Activated CD8-positive, alpha-beta T cell treated with anti-CD3 and anti-CD28 coated beads for 36 hours (primary cell): ENCODE results near the gene NRN1L. TPM values are rescaled to one million over a fixed set of nuclear protein-coding genes. Genes with fewer than 3 reads are reported as not detected.

Source experiments
- ATAC-seq: fragments of 200-7000 bp; cut with Tn5 transposase; one replicate; pipeline ENCODE4 v1.10.0; 2021; ENCODE audit warnings: mild to moderate bottlenecking, moderate library complexity
- CTCF ChIA-PET: fragments of 350-600 bp; sonication (Branson Sonifier 250); formaldehyde crosslinking; loops from one replicate; lab custom pipeline; 2021; ENCODE audit warnings: antibody characterized with exemption; lab: Charles Lee
- POLR2A ChIA-PET: fragments of 350-600 bp; sonication (Branson Sonifier 250); formaldehyde crosslinking; loops from one replicate; lab custom pipeline; 2021; ENCODE audit warnings: antibody characterized with exemption; lab: Charles Lee
- DNase-seq: peaks from one replicate; pipeline ENCODE4 v3.0.0-alpha.2; 2020
- H3K27ac Mint-ChIP-seq: one replicate; pipeline ENCODE4 v1.8.0; 2021; ENCODE audit warnings: mild to moderate bottlenecking, mixed read lengths
- H3K27me3 Mint-ChIP-seq: one replicate; pipeline ENCODE4 v1.8.0; 2021; ENCODE audit warnings: mixed read lengths
- H3K36me3 Mint-ChIP-seq: one replicate; pipeline ENCODE4 v1.8.0; 2021; ENCODE audit warnings: low read depth, mixed read lengths
- H3K4me1 Mint-ChIP-seq: one replicate; pipeline ENCODE4 v1.8.0; 2021; ENCODE audit warnings: low read depth, mixed read lengths
- H3K4me3 Mint-ChIP-seq: one replicate; pipeline ENCODE4 v1.8.0; 2021; ENCODE audit warnings: mild to moderate bottlenecking, moderate library complexity, mixed read lengths
- H3K9me3 Mint-ChIP-seq: one replicate; pipeline ENCODE4 v1.8.0; 2021; ENCODE audit warnings: mixed read lengths
- intact Hi-C: fragments of 100-400 bp; cut with micrococcal nuclease; formaldehyde crosslinking; loops from one replicate; pipeline ENCODE4 v1.10.0; 2022
- total RNA-seq, 2 experiments: library from RNA; stranded (reverse); gene quantifications; one replicate each; pipeline ENCODE4 v1.2.3, GENCODE V29; 2021
- TF ChIP-seq, protein P1 (sequence below): fragments of 200-600 bp; IDR thresholded peaks from one replicate; pipeline ENCODE4 v1.8.0; 2022; ENCODE audit warnings: antibody characterized with exemption, mild to moderate bottlenecking

The NRN1L gene
- total RNA-seq, 2 experiments from 2014 or later: 0.83 TPM; not detected in 1

GRCh38 chr16:67922740-67923139, 38.1 kb downstream of the NRN1L start:
- DNase-seq: no peak
- ChIA-PET POLR2A (interaction anchor here (0.6 to 1.5 kb wide), 4 partner anchors 9 to 48 kb away, joined by 3 to 6 read pairs (median 4); partner anchors contain the start of genes CTRL and PSMB10), CTCF (interaction anchor here (1.0 to 7.8 kb wide), 4 partner anchors 10 to 106 kb away, joined by 3 to 81 read pairs (median 8); partner anchors contain the start of gene NRN1L)
- Mint-ChIP-seq H3K4me1 (peaks cover 21% of the 10 kb centered on the region), H3K36me3 (no peaks in the 10 kb centered on the region), H3K27ac (peak overlapping the region; percentile 85), H3K27me3 (no peaks in the 10 kb centered on the region), H3K9me3 (no peaks in the 10 kb centered on the region), H3K4me3 (no peak overlapping the region)
- intact Hi-C loops: no loop called here
- ATAC-seq: no peak
- TF ChIP-seq, protein P1, sequence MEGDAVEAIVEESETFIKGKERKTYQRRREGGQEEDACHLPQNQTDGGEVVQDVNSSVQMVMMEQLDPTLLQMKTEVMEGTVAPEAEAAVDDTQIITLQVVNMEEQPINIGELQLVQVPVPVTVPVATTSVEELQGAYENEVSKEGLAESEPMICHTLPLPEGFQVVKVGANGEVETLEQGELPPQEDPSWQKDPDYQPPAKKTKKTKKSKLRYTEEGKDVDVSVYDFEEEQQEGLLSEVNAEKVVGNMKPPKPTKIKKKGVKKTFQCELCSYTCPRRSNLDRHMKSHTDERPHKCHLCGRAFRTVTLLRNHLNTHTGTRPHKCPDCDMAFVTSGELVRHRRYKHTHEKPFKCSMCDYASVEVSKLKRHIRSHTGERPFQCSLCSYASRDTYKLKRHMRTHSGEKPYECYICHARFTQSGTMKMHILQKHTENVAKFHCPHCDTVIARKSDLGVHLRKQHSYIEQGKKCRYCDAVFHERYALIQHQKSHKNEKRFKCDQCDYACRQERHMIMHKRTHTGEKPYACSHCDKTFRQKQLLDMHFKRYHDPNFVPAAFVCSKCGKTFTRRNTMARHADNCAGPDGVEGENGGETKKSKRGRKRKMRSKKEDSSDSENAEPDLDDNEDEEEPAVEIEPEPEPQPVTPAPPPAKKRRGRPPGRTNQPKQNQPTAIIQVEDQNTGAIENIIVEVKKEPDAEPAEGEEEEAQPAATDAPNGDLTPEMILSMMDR: no peak

DNA sequence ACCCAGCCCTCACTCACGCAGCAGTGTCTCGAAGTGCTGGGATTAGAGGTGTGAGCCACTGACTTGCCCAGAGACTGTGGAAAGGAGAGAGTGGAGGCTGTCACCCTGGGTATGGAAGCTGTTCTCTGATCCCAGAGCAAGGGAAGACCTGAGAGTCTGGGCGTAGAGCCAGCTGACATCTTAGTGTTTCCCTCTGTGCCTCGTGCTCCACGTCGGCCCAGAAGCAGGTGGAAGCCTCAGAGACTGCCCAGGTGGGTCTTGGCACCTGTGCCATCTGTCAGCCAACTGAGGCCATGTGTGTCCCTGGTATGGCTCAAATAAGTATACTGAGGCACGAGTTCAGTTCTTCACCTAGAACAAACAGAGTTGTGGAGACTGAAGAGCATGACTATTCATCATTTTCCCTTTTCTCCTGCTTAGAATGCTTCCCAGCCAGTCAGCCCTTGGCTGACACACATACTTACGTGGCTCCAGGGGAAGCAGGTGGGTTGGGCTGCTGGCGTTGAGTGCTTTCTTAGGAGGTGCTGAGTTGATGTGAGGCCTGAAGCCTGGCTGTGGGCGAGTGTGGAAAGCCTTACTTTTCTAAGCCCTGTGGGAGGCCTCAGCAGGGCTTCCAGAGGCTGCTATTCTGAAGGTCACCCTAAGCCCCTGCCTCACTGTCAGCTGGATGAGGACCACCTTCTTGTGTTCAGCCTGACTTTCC, 38.9 kb downstream of the NRN1L start:
- peaks cover 2% of the 10 kb centered on the region for H3K36me3 Mint-ChIP-seq
- H3K9me3 Mint-ChIP-seq: no peaks in the 10 kb centered on the region
- ATAC-seq (no peak), DNase-seq (no peak)
- peaks cover 14% of the 10 kb centered on the region for H3K4me1 Mint-ChIP-seq
- no peak overlapping the region for H3K4me3 Mint-ChIP-seq
- H3K27ac Mint-ChIP-seq: peak overlapping the region; percentile 14
- TF ChIP-seq, protein P1: no peak
- H3K27me3 Mint-ChIP-seq: no peaks in the 10 kb centered on the region
- POLR2A ChIA-PET: interaction anchor here (1.3 to 1.5 kb wide), 2 partner anchors 13 to 38 kb away, joined by 3 to 4 read pairs; partner anchors contain the start of gene PSMB10
- intact Hi-C loops: no loop called here
- CTCF ChIA-PET: interaction anchor here (2.7 to 7.8 kb wide), 2 partner anchors 40 to 107 kb away, joined by 12 to 81 read pairs; partner anchors contain the start of gene NRN1L

DNA sequence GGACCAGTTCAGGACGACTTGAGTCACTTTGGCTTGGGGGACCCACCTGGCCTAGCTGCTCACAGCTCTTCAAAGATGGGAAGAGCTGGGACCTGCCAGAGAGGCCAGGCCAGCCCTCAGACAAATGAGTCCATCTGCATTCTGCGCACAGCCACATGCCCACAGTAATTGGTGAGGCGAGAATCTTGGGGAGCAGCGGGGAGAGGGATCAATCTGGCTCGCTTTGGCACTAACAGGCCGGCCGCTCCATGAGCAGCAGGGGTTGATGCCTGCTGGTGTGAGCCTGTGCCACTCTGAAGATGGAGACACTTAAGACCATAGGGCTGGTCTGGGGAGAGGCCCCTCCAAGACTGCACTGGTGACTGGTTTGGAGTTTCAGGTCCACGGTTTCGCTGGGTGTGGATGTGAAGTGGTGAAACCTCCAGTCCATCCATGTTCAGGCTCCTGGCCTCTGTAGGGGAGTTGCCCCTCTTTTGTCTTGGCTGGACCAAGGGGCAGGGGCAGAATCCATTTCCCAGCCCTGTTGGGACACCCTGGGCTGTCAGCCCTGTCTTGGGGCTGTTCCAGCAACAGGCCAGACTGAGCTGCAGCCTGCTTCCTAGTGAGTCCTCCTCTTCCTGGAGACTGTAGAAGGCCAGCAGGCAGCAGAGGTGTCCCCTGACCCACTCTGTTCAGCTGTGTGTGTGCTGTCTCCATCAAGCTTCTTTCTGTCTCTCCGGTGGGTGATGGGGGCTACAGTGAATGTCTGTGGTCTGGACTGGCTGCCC, 39.6 kb downstream of the NRN1L start:
- Mint-ChIP-seq H3K9me3 (no peaks in the 10 kb centered on the region), H3K27me3 (no peaks in the 10 kb centered on the region), H3K4me1 (peaks cover 14% of the 10 kb centered on the region), H3K27ac (no peak overlapping the region), H3K4me3 (no peak overlapping the region), H3K36me3 (peaks cover 2% of the 10 kb centered on the region)
- DNase-seq (no peak), ATAC-seq (no peak)
- TF ChIP-seq, protein P1: no peak
- intact Hi-C loops: no loop called here
- POLR2A ChIA-PET: interaction anchor here (0.7 to 2.6 kb wide), 8 partner anchors 9 to 51 kb away, joined by 3 to 15 read pairs (median 4); partner anchors contain the start of gene PSMB10
- CTCF ChIA-PET: interaction anchor here (0.7 to 7.8 kb wide), 3 partner anchors 40 to 108 kb away, joined by 3 to 81 read pairs (median 9); partner anchors contain the start of gene NRN1L

- Mint-ChIP-seq H3K27me3 (no peaks in the 10 kb centered on the region), H3K27ac (no peak overlapping the region), H3K36me3 (peaks cover 2% of the 10 kb centered on the region), H3K9me3 (no peaks in the 10 kb centered on the region), H3K4me3 (no peak overlapping the region), H3K4me1 (peaks cover 10% of the 10 kb centered on the region)
- POLR2A ChIA-PET: interaction anchor here (1.8 to 2.6 kb wide), 2 partner anchors 8 to 11 kb away, joined by 4 to 15 read pairs; partner anchors contain the start of gene PSMB10
- CTCF ChIA-PET: interaction anchor here (1.0 to 7.8 kb wide), 5 partner anchors 8 to 405 kb away, joined by 4 to 81 read pairs (median 6); partner anchors contain the start of gene NRN1L
- TF ChIP-seq, protein P1: no peak
- ATAC-seq (no peak), DNase-seq (no peak)
- intact Hi-C loops: loop anchor here (5.0 kb wide), 1 partner anchor 109 kb away; no protein-coding TSS in a partner anchor
Measured at GRCh38 chr16:67926181-67926750, 41.6 kb downstream of the NRN1L start.
